GM19372 (cell line): ENCODE data around the gene CCL26.
"Not testable (repeated sequence)": the region's sequence is repeated elsewhere in the genome, so short reads cannot be mapped to it uniquely, and the experiment has no call there.

Experiments used
- ATAC-seq: cut with Tn5 transposase; IDR thresholded peaks from one replicate; pipeline ENCODE4 v1.9.1; 2021; ENCODE audit warnings: mild to moderate bottlenecking, low read depth, moderate library complexity; ENCODE audit not compliant: unreplicated experiment

Gene CCL26

GRCh38 chr7:75793676-75794075 is 21.7 kb upstream of the CCL26 start:
- ATAC-seq = no peak

- ATAC-seq = not testable (repeated sequence)
Observed at GRCh38 chr7:75792567-75792966, 20.6 kb upstream of the CCL26 start.

- no peak for ATAC-seq
Observed at GRCh38 chr7:75789361-75789924, 17.4 kb upstream of the CCL26 start.

- not testable (repeated sequence) for ATAC-seq
Observed at GRCh38 chr7:75788154-75788847, 16.3 kb upstream of the CCL26 start.

- ATAC-seq = not testable (repeated sequence)
Observed at GRCh38 chr7:75783058-75783457, 11.0 kb upstream of the CCL26 start.

GRCh38 chr7:75780647-75781273 is 8.7 kb upstream of the CCL26 start:
- ATAC-seq = not testable (repeated sequence)

- ATAC-seq = not testable (repeated sequence)
Observed at GRCh38 chr7:75779516-75779915, 7.5 kb upstream of the CCL26 start.

GRCh38 chr7:75779035-75779434 is 7.0 kb upstream of the CCL26 start:
- not testable (repeated sequence) for ATAC-seq

GRCh38 chr7:75776295-75776971 is 4.4 kb upstream of the CCL26 start:
- no peak for ATAC-seq

GRCh38 chr7:75773958-75774357 is 1.9 kb upstream of the CCL26 start:
- ATAC-seq = not testable (repeated sequence)

GRCh38 chr7:75771224-75771623 is 787 bp downstream of the CCL26 start:
- no peak for ATAC-seq

- no peak for ATAC-seq
Observed at GRCh38 chr7:75762350-75762917, 9.6 kb downstream of the CCL26 start.

- ATAC-seq = not testable (repeated sequence)
Observed at GRCh38 chr7:75761801-75762200, 10.2 kb downstream of the CCL26 start.

- ATAC-seq = no peak
Observed at GRCh38 chr7:75758491-75758890, 13.5 kb downstream of the CCL26 start.

- ATAC-seq = no peak
Observed at GRCh38 chr7:75757860-75758259, 14.2 kb downstream of the CCL26 start.

- ATAC-seq = no peak
Observed at GRCh38 chr7:75756991-75757676, 14.9 kb downstream of the CCL26 start.

- ATAC-seq = no peak
Observed at GRCh38 chr7:75756206-75756990, 15.6 kb downstream of the CCL26 start.

GRCh38 chr7:75743455-75743859 is 28.6 kb downstream of the CCL26 start:
- no peak for ATAC-seq

- ATAC-seq = no peak
Observed at GRCh38 chr7:75740846-75741497, 31.0 kb downstream of the CCL26 start.
